RWPE2 (cell line): ENCODE measurements around the gene SALL4.
"Not testable (repeated sequence)": the region's sequence is repeated elsewhere in the genome, so short reads cannot be mapped to it uniquely, and the experiment has no call there.

Experiments used
- ATAC-seq: fragments of 200-7000 bp; cut with Tn5 transposase; 3 replicates; pipeline ENCODE4 v1.9.1; 2021; ENCODE audit warnings: low read depth
- DNase-seq: peaks from one replicate; pipeline ENCODE4 v3.0.0-alpha.2; 2020; ENCODE audit warnings: low spot score
- H3K27ac ChIP-seq: fragments of 450-650 bp; 2 replicates; pipeline ENCODE4 v1.5.1; 2017; ENCODE audit warnings: mild to moderate bottlenecking; ENCODE audit not compliant: poor library complexity, severe bottlenecking
- H3K27me3 ChIP-seq: fragments of 250-450 bp; sonication (Bioruptor Pico); 2 replicates; pipeline ENCODE4 v1.5.1; 2021; ENCODE audit warnings: mild to moderate bottlenecking, moderate library complexity; ENCODE audit not compliant: insufficient read depth, poor library complexity, severe bottlenecking
- H3K36me3 ChIP-seq: fragments of 250-450 bp; sonication (Bioruptor Pico); 2 replicates; pipeline ENCODE4 v1.5.1; 2020; ENCODE audit warnings: low read depth, mild to moderate bottlenecking, moderate library complexity
- H3K4me1 ChIP-seq: fragments of 250-450 bp; sonication (Bioruptor Pico); 2 replicates; pipeline ENCODE4 v1.5.1; 2021; ENCODE audit warnings: mild to moderate bottlenecking, moderate library complexity; ENCODE audit not compliant: insufficient read depth, poor library complexity, severe bottlenecking
- H3K4me3 ChIP-seq: fragments of 250-450 bp; sonication (Bioruptor Pico); 2 replicates; pipeline ENCODE4 v1.5.1; 2021; ENCODE audit warnings: mild to moderate bottlenecking, moderate library complexity; ENCODE audit not compliant: severe bottlenecking
- H3K9me3 ChIP-seq: fragments of 250-450 bp; sonication (Bioruptor Pico); 2 replicates; pipeline ENCODE4 v1.5.1; 2021; ENCODE audit warnings: mild to moderate bottlenecking, moderate library complexity; ENCODE audit not compliant: severe bottlenecking
- TF ChIP-seq, protein P1 (sequence below): fragments of 450-650 bp; IDR thresholded peaks from one replicate; pipeline ENCODE4 v1.5.1; 2017; ENCODE audit warnings: mild to moderate bottlenecking, moderate library complexity; ENCODE audit not compliant: poor library complexity, severe bottlenecking

SALL4 gene

DNA sequence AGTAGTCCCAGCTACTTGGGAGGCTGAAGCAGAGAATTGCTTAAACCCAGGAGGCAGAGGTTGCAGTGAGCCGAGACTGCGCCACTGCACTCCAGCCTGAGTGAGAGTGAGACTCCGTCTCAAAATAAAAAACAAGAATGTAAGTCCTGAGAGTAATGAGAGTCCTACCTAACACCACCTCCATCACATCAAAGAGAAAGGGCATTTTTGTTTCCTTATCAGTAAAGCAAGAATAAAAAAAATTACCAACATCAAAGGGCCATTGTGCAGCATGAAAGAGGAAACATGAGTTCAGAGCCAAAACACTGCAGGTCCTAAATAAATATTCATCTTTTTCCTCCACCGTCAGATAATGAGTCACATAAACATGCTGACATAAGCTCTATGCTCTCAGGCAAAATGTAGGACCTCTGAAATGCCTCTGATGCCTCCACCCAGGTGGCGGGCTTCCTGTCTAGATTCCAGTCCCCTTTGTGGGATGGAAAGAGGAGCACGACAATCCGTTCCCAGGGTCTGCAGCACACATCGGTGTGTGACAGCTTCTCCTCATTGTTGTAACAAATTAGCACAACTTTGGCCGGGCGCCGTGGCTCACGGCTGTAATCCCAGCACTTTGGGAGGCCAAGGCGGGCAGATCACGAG is 41.3 kb downstream of the SALL4 start:
- ATAC-seq (peak; percentile 73), DNase-seq (no peak)
- Histone ChIP-seq H3K9me3 (no peaks in the 10 kb centered on the region), H3K27ac (no peak overlapping the region), H3K4me1 (peaks cover 6% of the 10 kb centered on the region), H3K27me3 (no peaks in the 10 kb centered on the region), H3K36me3 (no peaks in the 10 kb centered on the region), H3K4me3 (no peak overlapping the region)
- TF ChIP-seq, protein P1, sequence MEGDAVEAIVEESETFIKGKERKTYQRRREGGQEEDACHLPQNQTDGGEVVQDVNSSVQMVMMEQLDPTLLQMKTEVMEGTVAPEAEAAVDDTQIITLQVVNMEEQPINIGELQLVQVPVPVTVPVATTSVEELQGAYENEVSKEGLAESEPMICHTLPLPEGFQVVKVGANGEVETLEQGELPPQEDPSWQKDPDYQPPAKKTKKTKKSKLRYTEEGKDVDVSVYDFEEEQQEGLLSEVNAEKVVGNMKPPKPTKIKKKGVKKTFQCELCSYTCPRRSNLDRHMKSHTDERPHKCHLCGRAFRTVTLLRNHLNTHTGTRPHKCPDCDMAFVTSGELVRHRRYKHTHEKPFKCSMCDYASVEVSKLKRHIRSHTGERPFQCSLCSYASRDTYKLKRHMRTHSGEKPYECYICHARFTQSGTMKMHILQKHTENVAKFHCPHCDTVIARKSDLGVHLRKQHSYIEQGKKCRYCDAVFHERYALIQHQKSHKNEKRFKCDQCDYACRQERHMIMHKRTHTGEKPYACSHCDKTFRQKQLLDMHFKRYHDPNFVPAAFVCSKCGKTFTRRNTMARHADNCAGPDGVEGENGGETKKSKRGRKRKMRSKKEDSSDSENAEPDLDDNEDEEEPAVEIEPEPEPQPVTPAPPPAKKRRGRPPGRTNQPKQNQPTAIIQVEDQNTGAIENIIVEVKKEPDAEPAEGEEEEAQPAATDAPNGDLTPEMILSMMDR: no peak

DNA sequence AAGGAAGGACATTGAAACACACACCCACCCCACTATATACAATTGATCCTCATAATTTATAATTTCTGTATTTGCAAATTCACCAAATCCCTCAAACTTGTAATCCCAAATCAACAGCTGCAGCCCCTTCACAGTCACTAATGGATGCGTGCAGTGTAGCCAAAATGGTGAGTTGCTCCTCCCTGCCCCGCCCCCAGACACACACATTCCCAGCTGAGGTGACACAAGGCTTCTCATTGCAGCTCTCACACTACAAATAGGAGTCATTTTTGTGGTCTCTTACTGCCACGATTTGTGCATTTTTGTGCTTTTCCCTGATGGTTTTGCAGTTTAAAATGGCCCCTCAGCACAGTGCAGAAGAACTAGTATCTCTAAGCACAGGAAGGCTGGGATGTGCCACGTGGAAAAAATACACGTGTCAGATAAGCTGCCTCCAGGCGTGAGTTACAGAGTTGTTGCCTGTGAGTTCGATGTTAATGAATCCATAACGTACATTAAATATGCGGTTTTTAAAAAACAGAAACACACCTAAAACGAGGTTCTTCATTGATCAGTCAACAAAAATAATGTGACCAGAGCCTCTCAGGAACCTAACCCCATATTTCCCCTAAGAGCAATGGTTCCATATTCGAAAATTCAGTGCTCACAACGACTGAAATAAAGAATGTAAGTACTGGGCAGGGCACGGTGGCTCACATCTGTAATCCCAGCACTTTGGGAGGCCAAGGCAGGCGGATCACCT is 42.4 kb downstream of the SALL4 start:
- ATAC-seq: no peak
- no peaks in the 10 kb centered on the region for H3K27me3 ChIP-seq
- H3K4me1 ChIP-seq: peaks cover 6% of the 10 kb centered on the region
- no peaks in the 10 kb centered on the region for H3K36me3 ChIP-seq
- no peak overlapping the region for H3K27ac ChIP-seq
- DNase-seq: no peak
- TF ChIP-seq, protein P1: no peak
- no peaks in the 10 kb centered on the region for H3K9me3 ChIP-seq
- H3K4me3 ChIP-seq: no peak overlapping the region

DNA sequence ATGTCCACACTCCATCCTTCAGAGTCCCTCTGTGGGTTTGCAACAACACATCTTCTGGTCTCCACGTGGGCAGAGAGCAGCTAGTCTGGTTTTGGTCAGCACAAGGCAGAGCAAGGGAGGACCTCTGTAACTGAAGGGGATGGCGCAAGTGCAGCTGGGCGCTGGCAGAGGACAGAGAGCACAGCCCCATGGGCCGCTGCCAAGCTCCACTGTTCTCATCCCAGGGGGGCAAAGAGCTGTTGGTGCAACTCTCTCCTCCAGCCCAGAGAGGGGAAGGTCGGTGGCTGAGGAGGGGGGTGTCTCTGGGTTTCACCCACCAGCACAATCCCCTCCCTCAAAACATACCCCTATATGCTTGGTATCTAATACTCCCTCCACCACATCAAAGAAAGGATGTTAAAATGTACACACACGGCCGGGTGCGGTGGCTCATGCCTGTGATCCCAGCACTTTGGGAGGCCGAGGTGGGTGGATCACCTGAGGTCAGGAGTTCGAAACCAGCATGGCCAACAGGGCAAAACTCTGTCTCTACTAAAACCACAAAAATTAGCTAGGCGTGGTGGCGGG is 43.3 kb downstream of the SALL4 start:
- TF ChIP-seq, protein P1: no peak
- Histone ChIP-seq H3K36me3 (no peaks in the 10 kb centered on the region), H3K9me3 (no peaks in the 10 kb centered on the region), H3K27me3 (no peaks in the 10 kb centered on the region), H3K4me1 (peaks cover 6% of the 10 kb centered on the region), H3K27ac (no peak overlapping the region), H3K4me3 (no peak overlapping the region)
- DNase-seq (no peak), ATAC-seq (no peak)

DNA sequence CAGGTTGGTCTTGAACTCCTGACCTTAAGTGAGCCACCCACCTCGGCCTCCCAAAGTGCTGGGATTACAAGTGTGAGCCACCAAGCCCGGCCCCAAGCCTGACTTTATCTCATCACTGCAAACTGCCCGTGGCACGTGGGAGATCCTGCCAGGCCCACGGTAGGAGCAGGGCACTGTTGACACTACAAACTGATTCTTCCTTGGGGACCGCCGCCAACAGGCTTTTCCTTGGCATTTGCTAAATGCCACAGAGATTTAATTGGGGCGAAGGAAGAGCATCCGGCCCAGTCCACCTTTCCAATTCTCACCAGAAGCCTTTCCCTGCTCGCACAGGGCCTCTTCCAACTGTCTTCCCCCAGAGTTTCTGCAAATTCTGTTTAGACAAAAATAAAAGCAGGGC is 45.1 kb downstream of the SALL4 start:
- ATAC-seq (no peak), DNase-seq (no peak)
- no peak overlapping the region for H3K4me3 ChIP-seq
- H3K27me3 ChIP-seq: no peaks in the 10 kb centered on the region
- H3K27ac ChIP-seq: no peak overlapping the region
- TF ChIP-seq, protein P1: no peak
- no peaks in the 10 kb centered on the region for H3K36me3 ChIP-seq
- no peaks in the 10 kb centered on the region for H3K9me3 ChIP-seq
- H3K4me1 ChIP-seq: peaks cover 17% of the 10 kb centered on the region

DNA sequence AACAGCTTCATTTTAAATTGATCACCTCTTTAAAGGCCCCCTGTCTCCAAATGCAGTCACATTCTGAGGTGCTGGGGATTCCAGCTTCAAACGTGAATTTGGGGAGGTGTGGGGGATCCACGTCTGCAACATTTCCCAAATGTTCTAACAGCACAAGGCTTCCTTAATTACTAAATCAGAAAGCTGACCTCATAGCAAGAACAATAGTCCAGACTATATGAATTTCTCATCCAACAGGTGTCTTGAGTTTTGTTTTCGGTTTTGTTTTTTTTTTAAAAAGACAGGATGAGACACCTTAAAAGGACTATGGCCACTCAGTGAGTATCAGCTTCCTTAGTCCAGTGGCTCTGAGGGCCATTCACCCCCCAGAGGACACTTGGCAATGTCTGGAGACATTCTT is 45.7 kb downstream of the SALL4 start:
- ATAC-seq (no peak), DNase-seq (no peak)
- no peaks in the 10 kb centered on the region for H3K9me3 ChIP-seq
- H3K4me1 ChIP-seq: peaks cover 23% of the 10 kb centered on the region
- no peak overlapping the region for H3K4me3 ChIP-seq
- no peaks in the 10 kb centered on the region for H3K27me3 ChIP-seq
- H3K36me3 ChIP-seq: no peaks in the 10 kb centered on the region
- no peak overlapping the region for H3K27ac ChIP-seq
- TF ChIP-seq, protein P1: no peak

DNA sequence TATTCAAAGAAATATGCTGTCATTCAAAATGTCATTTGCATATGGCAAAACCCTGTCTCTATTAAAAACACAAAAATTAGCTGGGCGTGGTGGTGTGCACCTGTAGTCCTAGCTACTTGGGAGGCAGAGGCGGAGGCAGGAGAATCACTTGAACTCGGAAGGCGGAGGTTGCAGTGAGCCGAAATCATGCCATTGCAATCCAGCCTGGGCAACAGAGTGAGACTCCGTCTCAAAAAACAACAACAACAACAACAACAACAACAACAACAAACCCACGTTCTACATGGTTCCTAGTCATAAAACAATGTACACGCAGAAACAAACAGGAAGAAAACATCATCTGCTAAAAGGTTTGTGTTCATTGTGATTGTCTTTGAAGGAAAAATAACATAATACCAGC is 49.1 kb downstream of the SALL4 start:
- not testable (repeated sequence) for H3K4me3 ChIP-seq, H3K27me3 ChIP-seq, ATAC-seq, H3K9me3 ChIP-seq, H3K36me3 ChIP-seq, DNase-seq
- H3K27ac ChIP-seq: peak overlapping the region; percentile 68
- peaks cover 38% of the 10 kb centered on the region for H3K4me1 ChIP-seq
